ENCODE measurements around the gene ZNF76. TPM values are rescaled to one million over a fixed set of nuclear protein-coding genes. Genes with fewer than 3 reads are reported as not detected.
"Not testable (repeated sequence)": the region's sequence is repeated elsewhere in the genome, so short reads cannot be mapped to it uniquely, and the experiment has no call there.

The ZNF76 gene
- polyA plus RNA-seq, 5 donors: 34.8 to 49.3 (median 41.2) TPM

DNA sequence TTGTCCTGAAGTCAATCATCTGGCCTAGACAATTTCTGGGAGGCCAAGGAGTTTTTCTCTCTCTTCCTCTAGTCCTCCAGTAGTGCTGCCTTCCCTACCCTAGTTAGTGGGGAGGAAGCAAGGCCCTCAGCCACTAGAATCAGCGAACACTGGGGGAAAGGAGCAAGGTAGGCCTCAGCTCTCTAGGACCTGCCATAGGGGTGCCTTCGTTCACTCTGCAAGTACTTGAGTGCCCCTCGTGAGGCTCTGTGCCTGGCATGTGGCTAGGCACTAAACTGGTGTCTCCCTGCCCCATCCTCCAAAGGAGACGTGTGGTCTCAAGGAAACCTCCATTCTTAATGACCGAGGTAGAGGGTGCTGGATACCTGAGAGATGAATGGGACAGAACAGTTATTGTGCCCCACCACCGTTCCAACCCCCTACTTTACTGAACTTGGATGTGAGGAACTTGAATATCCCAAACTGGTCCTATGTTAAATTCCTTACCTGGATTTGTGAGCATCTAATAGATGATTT is 39.1 kb downstream of the ZNF76 start:
- DNase-seq: no peak

GRCh38 chr6:35299674-35300073 is 40.1 kb downstream of the ZNF76 start:
- DNase-seq: no peak

- DNase-seq: no peak
Measured at GRCh38 chr6:35300848-35301247, 41.3 kb downstream of the ZNF76 start.

GRCh38 chr6:35302604-35303241 is 43.2 kb downstream of the ZNF76 start:
- DNase-seq: no peak

DNA sequence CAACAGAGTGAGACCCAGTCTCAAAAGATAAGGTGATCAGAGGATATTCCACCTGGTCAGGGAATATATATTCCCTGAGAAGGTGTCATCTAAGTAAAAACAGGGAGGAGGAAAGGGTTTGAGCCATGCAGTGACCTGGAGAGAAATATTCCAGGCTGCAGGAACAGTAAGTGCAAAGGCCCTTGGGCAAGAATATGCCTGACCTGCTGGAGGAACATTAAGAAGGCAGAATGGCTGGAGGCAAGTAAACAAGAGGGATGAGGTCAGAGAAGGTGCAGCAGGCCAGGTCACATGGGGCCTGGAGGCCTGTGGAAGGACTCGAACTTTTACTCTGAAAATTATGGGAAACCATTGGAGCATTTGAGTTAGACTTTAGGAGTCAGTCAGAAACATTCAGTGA is 44.8 kb downstream of the ZNF76 start:
- DNase-seq: no peak

DNA sequence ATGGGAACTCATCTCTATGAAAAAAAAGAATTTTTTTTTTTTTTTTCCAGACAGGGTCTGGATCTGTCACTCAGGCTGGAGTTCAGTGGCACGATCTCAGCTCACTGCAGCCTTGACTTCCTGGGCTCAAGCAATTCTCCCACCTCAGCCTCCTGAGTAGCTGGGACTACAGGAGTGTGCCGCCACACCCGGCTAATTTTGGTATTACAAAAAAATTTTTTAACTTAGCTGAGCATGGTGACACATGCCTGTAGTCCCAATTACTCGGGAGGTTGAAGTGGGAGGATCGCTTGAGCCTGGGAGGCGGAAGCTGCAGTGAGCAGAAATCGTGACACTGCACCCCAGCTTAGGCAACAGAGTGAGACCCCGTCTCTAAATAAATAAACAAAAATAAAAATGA is 45.6 kb downstream of the ZNF76 start:
- DNase-seq: no peak

GRCh38 chr6:35307138-35307537 is 47.6 kb downstream of the ZNF76 start:
- not testable (repeated sequence) for DNase-seq

- not testable (repeated sequence) for DNase-seq
Measured at GRCh38 chr6:35308543-35308942, 49.0 kb downstream of the ZNF76 start.

DNA sequence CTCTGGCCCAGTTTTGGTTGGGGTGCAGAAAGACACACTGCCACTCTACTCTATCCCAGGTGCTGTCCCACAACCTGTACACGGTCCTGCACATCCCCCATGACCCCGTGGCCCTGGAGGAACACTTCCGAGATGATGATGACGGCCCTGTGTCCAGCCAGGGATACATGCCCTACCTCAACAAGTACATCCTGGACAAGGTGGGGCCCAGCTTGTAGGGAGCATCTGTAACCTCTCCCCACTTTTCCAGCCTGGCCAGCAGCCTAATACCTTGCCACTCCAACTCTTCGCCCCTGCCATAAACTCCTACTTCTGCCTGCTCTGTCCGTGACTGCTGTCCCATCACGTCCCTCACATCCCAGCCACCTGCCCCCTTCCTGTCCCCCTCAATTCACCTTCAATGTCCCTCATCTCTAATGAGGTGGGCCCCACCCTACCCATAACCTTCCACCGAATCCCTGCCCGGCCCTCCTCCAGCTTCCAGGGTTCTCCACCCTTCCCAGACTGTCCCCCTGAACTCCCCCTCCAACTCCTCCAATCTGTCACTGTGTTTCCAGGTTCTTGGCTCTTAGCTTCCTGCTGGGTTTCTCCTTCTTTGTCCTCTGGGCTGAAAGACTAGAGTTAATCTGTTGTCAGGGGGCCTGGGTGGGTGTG is 50.2 kb downstream of the ZNF76 start:
- DNase-seq: no peak

DNA sequence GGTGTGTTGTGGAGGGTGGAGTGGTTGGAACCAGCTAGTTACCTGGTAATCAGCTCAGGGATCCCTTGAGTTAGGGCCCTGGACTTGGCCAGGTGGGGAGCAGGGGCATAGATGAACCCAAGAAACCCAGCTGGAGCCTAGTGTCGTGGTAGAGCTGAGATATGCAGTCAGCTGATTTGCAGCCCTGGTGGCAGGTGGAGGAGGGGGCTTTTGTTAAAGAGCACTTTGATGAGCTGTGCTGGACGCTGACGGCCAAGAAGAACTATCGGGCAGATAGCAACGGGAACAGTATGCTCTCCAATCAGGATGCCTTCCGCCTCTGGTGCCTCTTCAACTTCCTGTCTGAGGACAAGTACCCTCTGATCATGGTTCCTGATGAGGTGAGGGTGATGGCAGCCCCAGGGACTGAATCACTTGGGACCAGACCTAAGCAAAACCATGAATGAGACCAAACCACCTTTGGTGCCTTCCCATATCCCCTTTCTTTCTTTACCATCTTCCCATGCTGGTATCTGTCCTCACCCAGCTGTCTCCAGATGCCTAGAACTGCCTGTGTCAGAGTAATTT is 50.8 kb downstream of the ZNF76 start:
- DNase-seq: no peak

DNA sequence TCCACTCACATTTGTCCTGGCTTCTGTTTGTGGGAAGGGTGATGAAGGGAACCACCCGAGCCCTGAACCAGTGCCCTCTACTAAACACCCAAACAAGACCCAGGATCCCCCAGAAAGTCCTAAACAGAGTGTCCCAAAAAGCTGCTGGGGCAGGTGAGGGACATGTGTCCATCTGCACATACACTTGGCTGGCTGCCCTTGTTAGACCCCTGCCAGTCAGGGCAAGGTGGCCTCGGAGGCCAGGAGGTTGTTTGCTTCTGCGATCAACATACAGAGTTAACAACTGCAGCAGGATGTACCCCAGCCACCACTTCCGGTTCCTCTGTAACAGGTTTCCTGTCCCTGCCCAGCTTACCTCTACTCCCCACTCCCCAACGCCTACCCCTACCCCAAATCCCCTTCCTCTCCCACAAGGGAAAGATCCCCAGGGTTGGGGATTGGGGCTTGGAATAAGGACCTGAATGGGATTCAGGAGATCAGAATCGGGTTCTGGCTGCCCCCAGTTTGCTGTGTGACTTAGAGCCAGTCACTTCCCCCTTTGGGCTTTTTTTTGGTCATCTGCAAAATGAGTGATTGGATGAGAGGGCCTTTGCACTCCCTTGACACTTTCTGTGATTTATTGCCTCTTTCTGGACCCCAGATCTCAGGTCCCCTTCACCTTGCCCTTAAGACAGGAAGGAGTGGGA is 52.0 kb downstream of the ZNF76 start:
- no peak for DNase-seq

GRCh38 chr6:35312076-35312800 is 52.7 kb downstream of the ZNF76 start:
- DNase-seq: no peak

DNA sequence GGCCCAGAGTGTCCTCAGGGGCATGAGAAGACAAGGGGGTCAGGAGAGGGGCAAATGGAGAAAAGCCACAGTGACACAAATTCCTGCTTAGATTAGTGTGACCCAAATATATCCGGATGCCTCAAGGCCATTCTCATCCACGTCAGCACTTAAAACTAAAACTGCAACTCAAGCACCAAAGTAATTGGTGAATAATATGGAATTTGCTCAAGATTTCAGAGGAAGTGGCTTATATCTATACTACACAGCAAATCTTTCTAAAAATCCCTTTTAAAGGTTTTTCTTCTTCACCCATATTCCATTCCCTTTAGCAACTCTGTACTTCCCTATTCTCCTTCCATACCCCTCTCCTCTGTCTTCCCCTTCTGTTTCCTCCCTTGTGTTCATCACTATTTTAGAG is 53.3 kb downstream of the ZNF76 start:
- no peak for DNase-seq

DNA sequence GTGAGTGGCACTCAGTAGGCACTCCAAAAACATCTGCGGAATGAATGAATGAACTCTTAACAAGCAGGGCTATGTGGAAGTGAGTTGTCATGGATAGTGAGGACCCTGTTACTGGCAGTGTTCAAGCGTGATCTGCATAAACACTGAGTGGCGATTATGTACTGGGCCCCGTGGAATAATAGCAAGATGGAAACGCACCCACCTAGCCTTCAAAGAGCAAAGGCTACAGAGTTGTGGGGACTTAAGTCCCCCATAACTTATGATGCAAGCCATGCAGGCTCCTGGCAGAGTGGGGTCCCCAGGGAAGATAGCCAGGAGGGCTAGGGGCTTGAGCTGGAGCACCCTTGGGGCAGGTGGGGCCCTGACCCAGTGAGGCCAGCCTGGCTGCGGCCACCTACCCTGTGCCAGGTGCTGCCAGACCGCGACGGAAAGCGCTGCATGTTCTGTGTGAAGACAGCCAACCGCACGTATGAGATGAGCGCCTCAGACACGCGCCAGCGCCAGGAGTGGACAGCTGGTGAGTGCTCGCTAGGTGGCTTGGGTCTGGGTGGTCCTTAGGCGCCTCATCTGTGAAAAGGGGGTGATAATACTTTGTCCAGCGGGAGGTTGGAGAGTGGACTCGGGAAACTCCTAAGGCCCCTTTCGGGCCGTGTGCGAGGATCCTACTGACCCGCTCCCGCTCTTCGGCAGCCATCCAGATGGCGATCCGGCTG is 58.1 kb downstream of the ZNF76 start:
- no peak for DNase-seq

DNA sequence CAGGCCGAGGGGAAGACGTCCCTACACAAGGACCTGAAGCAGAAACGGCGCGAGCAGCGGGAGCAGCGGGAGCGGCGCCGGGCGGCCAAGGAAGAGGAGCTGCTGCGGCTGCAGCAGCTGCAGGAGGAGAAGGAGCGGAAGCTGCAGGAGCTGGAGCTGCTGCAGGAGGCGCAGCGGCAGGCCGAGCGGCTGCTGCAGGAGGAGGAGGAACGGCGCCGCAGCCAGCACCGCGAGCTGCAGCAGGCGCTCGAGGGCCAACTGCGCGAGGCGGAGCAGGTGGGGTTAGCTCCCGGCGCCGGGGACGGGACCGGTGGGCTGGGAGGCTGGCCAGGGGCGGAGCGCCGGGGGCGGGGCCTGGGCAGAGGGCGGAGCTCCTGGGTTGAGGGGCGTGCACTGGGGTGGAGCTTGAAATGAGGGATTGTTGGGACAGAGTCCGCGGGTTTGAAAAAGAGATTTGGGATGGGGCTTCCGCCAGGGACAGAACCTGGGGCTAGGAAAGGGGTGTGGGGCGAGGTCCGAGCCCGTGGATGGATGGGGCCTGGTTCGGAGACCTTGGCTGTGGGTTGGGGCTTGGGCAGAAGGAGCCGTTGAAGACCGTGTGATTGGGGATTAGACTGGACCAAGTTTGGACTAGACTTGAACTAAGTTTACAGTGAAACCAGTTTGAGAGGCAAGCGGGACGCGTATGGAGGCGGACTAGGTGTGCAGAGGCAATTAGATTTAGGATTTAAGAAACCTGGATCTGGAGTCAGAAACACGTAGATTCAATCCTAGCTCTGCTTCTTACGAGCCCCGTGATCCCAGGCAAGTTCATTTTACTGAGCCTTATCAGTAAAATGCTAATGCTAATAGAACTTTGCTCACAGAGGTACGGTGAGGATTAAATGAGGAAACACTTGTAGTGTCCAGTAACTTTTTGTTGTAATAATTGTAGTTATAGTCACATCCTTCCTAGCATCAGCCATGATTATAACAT is 58.9 kb downstream of the ZNF76 start:
- peak; percentile 73 to 77 for DNase-seq

DNA sequence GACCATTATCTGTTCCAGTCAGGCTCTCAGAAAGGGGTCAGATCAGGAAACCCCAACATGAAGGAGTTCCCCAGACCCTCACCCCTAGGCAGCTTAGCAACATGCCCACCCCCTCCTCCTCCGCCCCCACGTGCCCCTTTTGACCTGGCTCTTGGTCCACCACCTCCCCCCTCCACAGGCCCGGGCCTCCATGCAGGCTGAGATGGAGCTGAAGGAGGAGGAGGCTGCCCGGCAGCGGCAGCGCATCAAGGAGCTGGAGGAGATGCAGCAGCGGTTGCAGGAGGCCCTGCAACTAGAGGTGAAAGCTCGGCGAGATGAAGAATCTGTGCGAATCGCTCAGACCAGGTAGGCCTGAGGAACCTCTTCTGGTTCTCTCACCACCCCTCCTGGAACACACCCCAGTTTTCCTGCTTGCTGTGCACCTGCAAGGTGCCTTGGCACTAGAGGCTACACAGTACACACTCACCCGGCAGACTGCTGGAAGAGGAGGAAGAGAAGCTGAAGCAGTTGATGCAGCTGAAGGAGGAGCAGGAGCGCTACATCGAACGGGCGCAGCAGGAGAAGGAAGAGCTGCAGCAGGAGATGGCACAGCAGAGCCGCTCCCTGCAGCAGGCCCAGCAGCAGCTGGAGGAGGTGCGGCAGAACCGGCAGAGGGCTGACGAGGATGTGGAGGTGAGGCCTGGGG is 60.0 kb downstream of the ZNF76 start:
- no peak for DNase-seq

GRCh38 chr6:35320031-35320410 is 60.5 kb downstream of the ZNF76 start:
- DNase-seq: no peak

DNA sequence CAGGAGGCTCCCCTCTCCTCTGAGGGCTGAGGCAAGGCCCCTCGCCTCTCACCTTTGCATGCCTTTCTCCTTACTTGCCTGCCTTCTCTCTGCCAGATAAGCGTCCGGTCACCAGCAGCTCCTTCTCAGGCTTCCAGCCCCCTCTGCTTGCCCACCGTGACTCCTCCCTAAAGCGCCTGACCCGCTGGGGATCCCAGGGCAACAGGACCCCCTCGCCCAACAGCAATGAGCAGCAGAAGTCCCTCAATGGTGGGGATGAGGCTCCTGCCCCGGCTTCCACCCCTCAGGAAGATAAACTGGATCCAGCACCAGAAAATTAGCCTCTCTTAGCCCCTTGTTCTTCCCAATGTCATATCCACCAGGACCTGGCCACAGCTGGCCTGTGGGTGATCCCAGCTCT is 61.6 kb downstream of the ZNF76 start:
- DNase-seq: no peak

DNA sequence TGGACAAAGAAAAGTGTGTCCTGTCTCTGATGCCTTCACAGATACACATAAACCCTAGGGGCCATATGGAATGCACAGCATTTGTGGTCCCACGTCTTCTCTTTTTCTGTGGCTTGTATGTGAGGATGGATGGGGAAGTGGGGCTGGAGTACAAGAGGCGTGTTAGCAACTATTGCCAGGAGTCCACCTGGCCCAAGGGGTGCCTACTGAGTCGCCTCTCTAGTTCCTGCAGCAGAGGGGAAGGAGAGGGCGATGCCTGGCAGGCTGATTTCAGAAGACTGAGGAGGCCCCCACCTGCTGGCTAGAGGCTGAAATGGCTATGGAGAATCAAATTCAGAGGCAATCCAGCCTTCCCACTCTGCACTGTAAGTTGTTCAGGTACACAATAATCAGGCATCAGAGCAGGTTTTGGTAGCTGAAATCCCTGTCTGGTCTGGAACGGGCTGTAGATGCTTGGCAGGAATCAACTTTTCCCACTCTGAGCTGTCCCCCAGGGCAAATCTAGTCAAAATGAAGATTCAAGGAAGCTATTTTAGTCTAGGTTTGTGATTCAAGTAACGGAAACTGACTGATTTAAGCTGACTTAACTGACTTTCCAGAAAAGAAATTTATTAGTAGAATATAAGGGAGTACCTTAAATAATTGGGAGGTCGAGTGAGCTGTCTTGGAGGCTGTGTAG is 68.0 kb downstream of the ZNF76 start:
- DNase-seq: no peak

Measured in right lung (tissue), 5 donors.